MM.1S (cell line): ENCODE data around the gene TMEM132D.

Source experiments
- DNase-seq: peaks from one replicate; pipeline ENCODE4 v3.0.0-alpha.2; 2015
- H2AFZ ChIP-seq: fragments of 300-600 bp; sonication (generic); 2 replicates; pipeline ENCODE4 v1.6.0; 2016; ENCODE audit warnings: antibody characterized with exemption, low read length
- H3F3A ChIP-seq: fragments of 300-600 bp; sonication (generic); 2 replicates; pipeline ENCODE4 v1.6.1; 2016; ENCODE audit warnings: mild to moderate bottlenecking, antibody characterized with exemption, low read length, moderate library complexity, mixed read lengths; ENCODE audit not compliant: insufficient read depth
- H3K27ac ChIP-seq: fragments of 300-600 bp; sonication (generic); 2 replicates; pipeline ENCODE4 v1.5.1; 2016; ENCODE audit warnings: mild to moderate bottlenecking, low read length
- H3K27me3 ChIP-seq: fragments of 300-600 bp; sonication (generic); replicated peaks from 2 replicates; pipeline ENCODE4 v1.6.0; 2016; ENCODE audit warnings: low read length; ENCODE audit not compliant: insufficient read depth
- H3K36me3 ChIP-seq: fragments of 300-600 bp; sonication (generic); replicated peaks from 2 replicates; pipeline ENCODE4 v1.6.1; 2016; ENCODE audit warnings: mild to moderate bottlenecking, low read length, mixed read lengths; ENCODE audit not compliant: insufficient read depth
- H3K4me1 ChIP-seq: fragments of 300-600 bp; sonication (generic); 2 replicates; pipeline ENCODE4 v1.6.1; 2016; ENCODE audit warnings: low read length, mixed read lengths
- H3K4me2 ChIP-seq: fragments of 300-600 bp; sonication (generic); 2 replicates; pipeline ENCODE4 v1.6.0; 2016; ENCODE audit warnings: low read depth, low read length
- H3K4me3 ChIP-seq: fragments of 300-600 bp; sonication (generic); 2 replicates; pipeline ENCODE4 v1.5.1; 2016; ENCODE audit warnings: low read length, mixed read lengths
- H3K79me2 ChIP-seq: fragments of 300-600 bp; sonication (generic); 2 replicates; pipeline ENCODE4 v1.6.1; 2016; ENCODE audit warnings: mixed run types, low read length, mixed read lengths
- H3K9ac ChIP-seq: fragments of 300-600 bp; sonication (generic); 2 replicates; pipeline ENCODE4 v1.6.1; 2016; ENCODE audit warnings: low read length, mixed read lengths
- H3K9me2 ChIP-seq: fragments of 300-600 bp; sonication (generic); replicated peaks from 2 replicates; pipeline ENCODE4 v1.6.1; 2016; ENCODE audit warnings: mild to moderate bottlenecking, low read length, mixed read lengths; ENCODE audit not compliant: insufficient read depth
- H3K9me3 ChIP-seq: fragments of 300-600 bp; sonication (generic); replicated peaks from 2 replicates; pipeline ENCODE4 v1.6.1; 2016; ENCODE audit warnings: mild to moderate bottlenecking, low read length, mixed read lengths; ENCODE audit not compliant: insufficient read depth
- H4K20me1 ChIP-seq: fragments of 300-600 bp; sonication (generic); 2 replicates; pipeline ENCODE4 v1.6.1; 2016; ENCODE audit warnings: mild to moderate bottlenecking, low read length, moderate library complexity, mixed read lengths; ENCODE audit not compliant: insufficient read depth
- EZH2 ChIP-seq: fragments of 300-600 bp; sonication (generic); optimal IDR thresholded peaks from 2 replicates; pipeline ENCODE3; 2017; ENCODE audit warnings: low read depth, mild to moderate bottlenecking, antibody characterized with exemption, low read length, mixed read lengths
- EZH2phosphoT487 ChIP-seq: fragments of 300-600 bp; sonication (generic); IDR thresholded peaks from 2 replicates; pipeline ENCODE4 v1.6.1; 2018; ENCODE audit warnings: antibody characterized with exemption, low read length
- TF ChIP-seq, protein P1 (sequence below): fragments of 300-600 bp; sonication (generic); IDR thresholded peaks from 2 replicates; pipeline ENCODE4 v1.5.1; 2016; ENCODE audit warnings: antibody characterized with exemption, low read length, mixed read lengths

Gene TMEM132D

DNA sequence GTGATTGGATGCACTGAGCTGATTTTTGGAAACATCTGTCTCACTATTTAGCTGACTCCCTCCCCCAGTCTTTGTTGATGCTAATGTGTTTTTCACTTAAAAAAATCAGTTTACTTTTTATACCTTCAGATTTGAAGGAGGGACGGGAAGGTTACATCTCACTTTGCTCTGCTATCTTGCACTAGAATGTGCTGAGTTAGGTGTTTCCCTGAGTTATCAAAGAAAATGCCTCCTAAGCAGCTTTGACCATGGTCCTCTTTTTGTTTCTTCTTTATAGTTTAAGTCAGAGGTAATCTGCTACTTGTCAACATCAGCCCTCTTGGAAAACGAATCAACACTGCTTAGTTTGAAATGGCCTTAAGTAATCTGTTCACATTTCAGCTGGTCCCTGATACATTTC is 222.0 kb downstream of the TMEM132D start:
- no peak for DNase-seq
- Histone ChIP-seq H2AFZ (no peak overlapping the region), H3K27ac (no peak overlapping the region), H3K4me2 (no peak overlapping the region), H3K79me2 (no peaks in the 10 kb centered on the region), H4K20me1 (no peaks in the 10 kb centered on the region), H3K36me3 (no peaks in the 10 kb centered on the region), H3K9ac (no peak overlapping the region), H3K9me3 (no peaks in the 10 kb centered on the region), H3K4me1 (no peaks in the 10 kb centered on the region), H3F3A (no peaks in the 10 kb centered on the region), H3K4me3 (no peak overlapping the region), H3K9me2 (no peaks in the 10 kb centered on the region), H3K27me3 (no peaks in the 10 kb centered on the region)
- TF ChIP-seq EZH2: no peak
- TF ChIP-seq EZH2phosphoT487: no peak
- TF ChIP-seq, protein P1, sequence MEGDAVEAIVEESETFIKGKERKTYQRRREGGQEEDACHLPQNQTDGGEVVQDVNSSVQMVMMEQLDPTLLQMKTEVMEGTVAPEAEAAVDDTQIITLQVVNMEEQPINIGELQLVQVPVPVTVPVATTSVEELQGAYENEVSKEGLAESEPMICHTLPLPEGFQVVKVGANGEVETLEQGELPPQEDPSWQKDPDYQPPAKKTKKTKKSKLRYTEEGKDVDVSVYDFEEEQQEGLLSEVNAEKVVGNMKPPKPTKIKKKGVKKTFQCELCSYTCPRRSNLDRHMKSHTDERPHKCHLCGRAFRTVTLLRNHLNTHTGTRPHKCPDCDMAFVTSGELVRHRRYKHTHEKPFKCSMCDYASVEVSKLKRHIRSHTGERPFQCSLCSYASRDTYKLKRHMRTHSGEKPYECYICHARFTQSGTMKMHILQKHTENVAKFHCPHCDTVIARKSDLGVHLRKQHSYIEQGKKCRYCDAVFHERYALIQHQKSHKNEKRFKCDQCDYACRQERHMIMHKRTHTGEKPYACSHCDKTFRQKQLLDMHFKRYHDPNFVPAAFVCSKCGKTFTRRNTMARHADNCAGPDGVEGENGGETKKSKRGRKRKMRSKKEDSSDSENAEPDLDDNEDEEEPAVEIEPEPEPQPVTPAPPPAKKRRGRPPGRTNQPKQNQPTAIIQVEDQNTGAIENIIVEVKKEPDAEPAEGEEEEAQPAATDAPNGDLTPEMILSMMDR: no peak

DNA sequence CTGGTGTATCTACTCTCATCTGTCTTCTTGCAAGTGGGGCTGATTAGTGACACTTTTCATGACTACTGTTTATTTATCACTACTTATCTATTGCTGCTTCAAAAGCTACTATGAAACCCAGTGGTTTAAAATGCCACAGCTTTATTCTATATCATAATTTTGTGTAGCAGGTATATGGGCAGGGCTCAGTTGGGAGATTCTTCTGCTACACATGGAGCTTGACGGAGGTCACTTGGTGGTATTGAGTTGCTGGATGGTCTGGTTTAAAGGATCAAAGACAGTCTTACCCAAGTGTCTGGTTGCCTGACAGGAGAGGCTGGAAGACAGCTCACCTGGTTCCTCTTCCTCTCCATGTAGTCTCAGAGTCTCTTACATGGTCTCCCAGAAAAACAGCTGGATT is 222.7 kb downstream of the TMEM132D start:
- no peak overlapping the region for H3K9ac ChIP-seq
- H3K9me3 ChIP-seq: no peaks in the 10 kb centered on the region
- no peaks in the 10 kb centered on the region for H4K20me1 ChIP-seq
- no peaks in the 10 kb centered on the region for H3K27me3 ChIP-seq
- no peaks in the 10 kb centered on the region for H3K79me2 ChIP-seq
- H3K4me3 ChIP-seq: no peak overlapping the region
- H2AFZ ChIP-seq: no peak overlapping the region
- no peak for TF ChIP-seq EZH2phosphoT487
- no peak overlapping the region for H3K4me2 ChIP-seq
- no peaks in the 10 kb centered on the region for H3K9me2 ChIP-seq
- H3F3A ChIP-seq: no peaks in the 10 kb centered on the region
- H3K4me1 ChIP-seq: no peaks in the 10 kb centered on the region
- DNase-seq: no peak
- H3K36me3 ChIP-seq: no peaks in the 10 kb centered on the region
- H3K27ac ChIP-seq: no peak overlapping the region

DNA sequence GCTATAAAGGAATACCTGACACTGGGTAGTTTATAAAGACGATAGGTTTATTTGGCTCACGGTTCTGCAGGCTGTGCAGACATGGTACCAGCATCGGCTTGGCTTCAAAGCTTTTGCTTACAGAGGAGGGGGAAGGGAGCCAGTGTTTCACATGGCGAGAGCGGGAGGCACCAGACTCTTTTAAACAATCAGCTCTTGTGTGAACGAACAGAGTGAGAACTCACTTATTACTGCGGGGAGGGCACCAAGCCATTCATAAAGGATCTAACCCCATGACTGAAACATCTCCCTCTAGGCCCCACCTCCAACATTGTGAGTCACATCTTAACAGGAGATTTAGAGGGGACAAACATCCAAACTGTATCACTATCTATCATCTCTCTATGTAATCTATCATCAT is 227.4 kb downstream of the TMEM132D start:
- Histone ChIP-seq H3K9ac (no peak overlapping the region), H3K9me3 (no peaks in the 10 kb centered on the region), H2AFZ (no peak overlapping the region), H3F3A (no peaks in the 10 kb centered on the region), H3K36me3 (no peaks in the 10 kb centered on the region), H3K4me2 (no peak overlapping the region), H3K27ac (no peak overlapping the region), H4K20me1 (no peaks in the 10 kb centered on the region), H3K4me1 (no peaks in the 10 kb centered on the region), H3K4me3 (no peak overlapping the region), H3K79me2 (no peaks in the 10 kb centered on the region), H3K9me2 (no peaks in the 10 kb centered on the region), H3K27me3 (no peaks in the 10 kb centered on the region)
- no peak for DNase-seq
- TF ChIP-seq EZH2phosphoT487: no peak
- TF ChIP-seq EZH2: no peak
- TF ChIP-seq, protein P1: no peak

DNA sequence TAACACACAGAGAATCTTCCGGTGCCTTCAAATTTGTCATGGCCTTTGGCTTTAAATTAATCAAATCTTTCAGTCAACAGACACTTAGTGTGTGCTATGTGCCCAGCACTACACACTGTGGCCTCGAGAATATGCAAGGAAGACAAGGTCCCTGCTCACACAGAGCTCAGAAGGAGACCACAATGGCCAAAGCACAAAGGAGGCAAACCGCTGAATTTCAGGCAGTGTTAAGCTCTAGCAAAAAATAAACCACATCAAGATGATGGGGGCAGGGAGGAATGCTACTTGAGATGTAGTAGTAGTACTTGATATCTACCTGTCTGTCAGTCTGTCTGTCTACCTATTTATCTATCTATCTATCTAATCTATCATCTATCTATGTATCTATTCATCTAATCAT is 227.9 kb downstream of the TMEM132D start:
- H3K27me3 ChIP-seq: no peaks in the 10 kb centered on the region
- no peak for TF ChIP-seq EZH2phosphoT487
- TF ChIP-seq EZH2: no peak
- TF ChIP-seq, protein P1: no peak

More for the DNA sequence above, 227.9 kb downstream of the TMEM132D start:
- Histone ChIP-seq H3K9me3 (no peaks in the 10 kb centered on the region), H3K36me3 (no peaks in the 10 kb centered on the region), H3K4me2 (no peak overlapping the region), H4K20me1 (no peaks in the 10 kb centered on the region), H2AFZ (no peak overlapping the region), H3K27ac (no peak overlapping the region), H3K79me2 (no peaks in the 10 kb centered on the region), H3K9me2 (no peaks in the 10 kb centered on the region), H3K9ac (no peak overlapping the region), H3K4me3 (no peak overlapping the region), H3F3A (no peaks in the 10 kb centered on the region), H3K4me1 (no peaks in the 10 kb centered on the region)
- DNase-seq: no peak
